DMS153 treated with DMSO at 0.1 percent for 48 hours (cell line): ENCODE data around the gene FBXO10.

Experiments used
- DNase-seq: peaks from one replicate; lab custom pipeline; 2025; ENCODE audit not compliant: unreplicated experiment; lab: John Stamatoyannopoulos, UW

Gene FBXO10

GRCh38 chr9:37596504-37596903 is 20.3 kb upstream of the FBXO10 start:
- no peak for DNase-seq

- DNase-seq: no peak
Measured at GRCh38 chr9:37593883-37594448, 17.8 kb upstream of the FBXO10 start.

GRCh38 chr9:37592108-37592951 is 16.1 kb upstream of the FBXO10 start, which contains the start of gene TOMM5:
Gene TOMM5, minus strand, starts transcription at chr9:37592597. Its CDS starts 65 bp downstream, at chr9:37592532.
- peak; percentile 88 for DNase-seq

- no peak for DNase-seq
Measured at GRCh38 chr9:37587521-37587920, 11.3 kb upstream of the FBXO10 start.

- DNase-seq: no peak
Measured at GRCh38 chr9:37583522-37584121, 7.4 kb upstream of the FBXO10 start.

- DNase-seq: no peak
Measured at GRCh38 chr9:37582548-37583157, 6.5 kb upstream of the FBXO10 start.

- DNase-seq: no peak
Measured at GRCh38 chr9:37575511-37575914, 667 bp downstream of the FBXO10 start.

GRCh38 chr9:37575001-37575400 is 1.2 kb downstream of the FBXO10 start:
- DNase-seq: no peak

- peak; percentile 10 for DNase-seq
Measured at GRCh38 chr9:37574241-37574721, 1.9 kb downstream of the FBXO10 start.

GRCh38 chr9:37571282-37571681 is 4.9 kb downstream of the FBXO10 start:
- DNase-seq: no peak

- no peak for DNase-seq
Measured at GRCh38 chr9:37566716-37567115, 9.5 kb downstream of the FBXO10 start.

- DNase-seq: no peak
Measured at GRCh38 chr9:37565661-37566618, 10.2 kb downstream of the FBXO10 start.

GRCh38 chr9:37564916-37565315 is 11.3 kb downstream of the FBXO10 start:
- no peak for DNase-seq

- DNase-seq: no peak
Measured at GRCh38 chr9:37563806-37564513, 12.2 kb downstream of the FBXO10 start.

GRCh38 chr9:37562826-37563225 is 13.4 kb downstream of the FBXO10 start:
- no peak for DNase-seq

GRCh38 chr9:37561682-37562081 is 14.5 kb downstream of the FBXO10 start:
- DNase-seq: no peak

- DNase-seq: no peak
Measured at GRCh38 chr9:37559855-37560592, 16.2 kb downstream of the FBXO10 start.

- DNase-seq: no peak
Measured at GRCh38 chr9:37559125-37559524, 17.1 kb downstream of the FBXO10 start.

GRCh38 chr9:37555786-37556185 is 20.4 kb downstream of the FBXO10 start:
- DNase-seq: no peak
